Thyroid gland (tissue), 4 donors: ENCODE data around the gene HOXC9.

Source experiments
- CTCF ChIP-seq, 6 experiments: fragments of 200-600 bp in 3 of 6; fragments of 450-650 bp in 3 of 6; sonication (generic) in 3 of 6; IDR thresholded peaks; one replicate each; pipeline ENCODE4 v1.5.1; 2016 to 2019; ENCODE audit warnings: antibody characterized with exemption in 6 of 6, mild to moderate bottlenecking in 2 of 6, inconsistent platforms in 1 of 6, moderate library complexity in 1 of 6
- POLR2A ChIP-seq, 2 donors: fragments of 450-650 bp; IDR thresholded peaks; one replicate each; pipeline ENCODE4 v1.6.1; 2017; ENCODE audit warnings: antibody characterized with exemption in 2 of 2, mild to moderate bottlenecking in 2 of 2, moderate library complexity in 1 of 2

- TF ChIP-seq CTCF (IDR thresholded peaks at IDR 0.05) (no peak), POLR2A (IDR thresholded peaks at IDR 0.05) (no peak)
Observed at GRCh38 chr12:54025499-54026405, 25.8 kb downstream of the HOXC9 start.
